ENCODE results near the gene SMYD4.

DNA sequence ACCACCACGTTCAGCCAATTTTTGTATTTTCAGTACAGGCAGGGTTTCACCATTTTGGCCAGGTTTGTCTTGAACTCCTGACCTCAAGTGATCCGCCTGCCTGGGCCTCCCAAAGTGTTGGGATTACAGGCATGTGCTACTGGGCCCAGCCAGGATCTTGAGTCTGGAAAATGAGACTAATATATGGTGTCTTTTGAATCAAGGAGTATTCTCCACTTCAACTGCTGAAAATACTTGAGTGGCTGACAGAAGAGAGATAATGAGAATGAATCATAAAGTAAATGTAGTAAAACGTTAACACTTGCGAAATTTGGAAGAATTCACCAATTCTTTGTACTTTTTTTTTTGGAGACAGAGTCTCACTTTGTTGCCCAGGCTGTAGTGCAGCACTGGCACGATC lies 16.6 kb downstream of the SMYD4 start:
- TF ChIP-seq, protein P1, sequence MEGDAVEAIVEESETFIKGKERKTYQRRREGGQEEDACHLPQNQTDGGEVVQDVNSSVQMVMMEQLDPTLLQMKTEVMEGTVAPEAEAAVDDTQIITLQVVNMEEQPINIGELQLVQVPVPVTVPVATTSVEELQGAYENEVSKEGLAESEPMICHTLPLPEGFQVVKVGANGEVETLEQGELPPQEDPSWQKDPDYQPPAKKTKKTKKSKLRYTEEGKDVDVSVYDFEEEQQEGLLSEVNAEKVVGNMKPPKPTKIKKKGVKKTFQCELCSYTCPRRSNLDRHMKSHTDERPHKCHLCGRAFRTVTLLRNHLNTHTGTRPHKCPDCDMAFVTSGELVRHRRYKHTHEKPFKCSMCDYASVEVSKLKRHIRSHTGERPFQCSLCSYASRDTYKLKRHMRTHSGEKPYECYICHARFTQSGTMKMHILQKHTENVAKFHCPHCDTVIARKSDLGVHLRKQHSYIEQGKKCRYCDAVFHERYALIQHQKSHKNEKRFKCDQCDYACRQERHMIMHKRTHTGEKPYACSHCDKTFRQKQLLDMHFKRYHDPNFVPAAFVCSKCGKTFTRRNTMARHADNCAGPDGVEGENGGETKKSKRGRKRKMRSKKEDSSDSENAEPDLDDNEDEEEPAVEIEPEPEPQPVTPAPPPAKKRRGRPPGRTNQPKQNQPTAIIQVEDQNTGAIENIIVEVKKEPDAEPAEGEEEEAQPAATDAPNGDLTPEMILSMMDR (conservative IDR thresholded peaks at IDR 0.05) = no peak
- no peak for TF ChIP-seq EZH2 (IDR thresholded peaks at IDR 0.05; ENCODE audit: low read depth)

All from PC-9 (cell line).